A549 (cell line): Measurements from ENCODE around the gene GNL2. TPM values are rescaled to one million over a fixed set of nuclear protein-coding genes. Genes with fewer than 3 reads are reported as not detected.

ENCODE experiments used
- ATAC-seq, 2 experiments: fragments of 200-7000 bp in 1 of 2; fragments of >200 bp in 1 of 2; cut with Nextera tagmentation in 1 of 2; cut with Tn5 transposase in 1 of 2; 3 replicates each; pipeline versions ENCODE4 v1.8.0 to v1.9.1; 2018 to 2020; ENCODE audit warnings: mild to moderate bottlenecking in 1 of 2, moderate library complexity in 1 of 2
- CTCF ChIA-PET: fragments of 300-600 bp; sonication (Branson Sonifier 250); formaldehyde crosslinking; extraction: SDS; loops from one replicate; lab custom pipeline; 2021; ENCODE audit warnings: antibody characterized with exemption, inconsistent platforms; lab: Yijun Ruan, JAX
- POLR2A ChIA-PET: fragments of 350-600 bp; formaldehyde crosslinking; extraction: SDS; loops from one replicate; lab custom pipeline; 2021; ENCODE audit warnings: antibody characterized with exemption, inconsistent platforms; lab: Yijun Ruan, JAX
- DNase-seq, 2 experiments: peaks; one replicate each; pipeline versions ENCODE4 v3.0.0 to v3.0.0-alpha.2; 2011 to 2016; ENCODE audit warnings: low read depth in 1 of 2, low spot score in 1 of 2
- FAIRE-seq: peaks from 2 replicates; lab custom pipeline; 2011; peaks lifted over from hg19 to GRCh38; lab: Jason Lieb, UNC
- H3K27ac ChIP-seq, 2 experiments: fragments of >200 bp; sonication (Bioruptor Twin); formaldehyde crosslinking; 3 replicates each; pipeline ENCODE4 v1.5.1; 2016 to 2017
- H3K4me1 ChIP-seq: fragments of >200 bp; sonication (Bioruptor Twin); formaldehyde crosslinking; 3 replicates; pipeline ENCODE4 v1.6.1; 2016
- H3K4me2 ChIP-seq: fragments of >200 bp; sonication (Bioruptor Twin); formaldehyde crosslinking; 3 replicates; pipeline ENCODE4 v1.6.1; 2016
- H3K4me3 ChIP-seq: fragments of >200 bp; sonication (Bioruptor Twin); formaldehyde crosslinking; 3 replicates; pipeline ENCODE4 v1.5.1; 2016
- H3K9me3 ChIP-seq: fragments of >200 bp; sonication (Bioruptor Twin); formaldehyde crosslinking; 3 replicates; pipeline ENCODE4 v1.6.1; 2016
- CBX2 ChIP-seq: fragments of 200-600 bp; sonication (generic); IDR thresholded peaks from 2 replicates; pipeline ENCODE4 v1.6.1; 2016; ENCODE audit warnings: low read depth, mild to moderate bottlenecking, borderline replicate concordance
- CHD4 ChIP-seq: fragments of 200-600 bp; sonication (generic); IDR thresholded peaks from 2 replicates; pipeline ENCODE4 v1.6.1; 2016; ENCODE audit warnings: antibody characterized with exemption, mild to moderate bottlenecking, borderline replicate concordance
- EHMT2 ChIP-seq: fragments of 200-600 bp; sonication (generic); IDR thresholded peaks from 2 replicates; pipeline ENCODE4 v1.6.1; 2016; ENCODE audit warnings: antibody characterized with exemption, low read depth, mild to moderate bottlenecking, moderate library complexity
- EP300 ChIP-seq, 2 experiments: fragments of >200 bp; sonication (Bioruptor Twin); formaldehyde crosslinking; IDR thresholded peaks; 2 replicates in 1 of 2; 3 replicates in 1 of 2; pipeline ENCODE4 v1.6.1; 2016 to 2017
- FOSL2 ChIP-seq, 2 experiments: fragments of 450-650 bp in 1 of 2; fragments of >200 bp in 1 of 2; sonication (Bioruptor Twin) in 1 of 2; formaldehyde crosslinking; IDR thresholded peaks; 2 replicates each; pipeline versions ENCODE4 v1.5.0 to v1.6.1; 2016 to 2020; ENCODE audit warnings: mild to moderate bottlenecking in 1 of 2, moderate library complexity in 1 of 2
- GATA3 ChIP-seq: IDR thresholded peaks from 2 replicates; pipeline ENCODE4 v1.6.1; 2012; ENCODE audit warnings: borderline replicate concordance
- HDAC2 ChIP-seq: fragments of 200-600 bp; sonication (generic); IDR thresholded peaks from 2 replicates; pipeline ENCODE4 v1.6.1; 2016
- HMGXB4 ChIP-seq: fragments of 250-450 bp; sonication (Bioruptor Pico); IDR thresholded peaks from 2 replicates; pipeline ENCODE4 v1.5.0; 2021; ENCODE audit warnings: mild to moderate bottlenecking, moderate library complexity, borderline replicate concordance
- JUN ChIP-seq, 2 experiments: fragments of >200 bp; sonication (Bioruptor Twin); formaldehyde crosslinking; IDR thresholded peaks; 2 replicates in 1 of 2; 3 replicates in 1 of 2; pipeline ENCODE4 v1.6.1; 2016 to 2017
- JUNB ChIP-seq: fragments of >200 bp; sonication (Bioruptor Twin); formaldehyde crosslinking; IDR thresholded peaks from 2 replicates; pipeline ENCODE4 v1.6.1; 2016
- MAFK ChIP-seq: fragments of 450-650 bp; IDR thresholded peaks from 2 replicates; pipeline ENCODE4 v1.6.1; 2014; ENCODE audit not compliant: partially characterized antibody
- MAX ChIP-seq: IDR thresholded peaks from 2 replicates; pipeline ENCODE4 v1.6.1; 2012
- NPAS2 ChIP-seq: fragments of 250-450 bp; sonication (Bioruptor Pico); IDR thresholded peaks from 2 replicates; pipeline ENCODE4 v1.8.0; 2022; ENCODE audit warnings: mild to moderate bottlenecking, moderate library complexity, borderline replicate concordance
- PHF8 ChIP-seq: fragments of 200-600 bp; sonication (generic); IDR thresholded peaks from 2 replicates; pipeline ENCODE4 v1.6.1; 2016; ENCODE audit warnings: low read depth, mild to moderate bottlenecking, antibody characterized with exemption, moderate library complexity, borderline replicate concordance
- RAD21 ChIP-seq, 2 experiments: fragments of >200 bp in 1 of 2; sonication (Bioruptor Twin) in 1 of 2; formaldehyde crosslinking in 1 of 2; IDR thresholded peaks in 1 of 2; conservative IDR thresholded peaks in 1 of 2; 2 replicates in 1 of 2; 3 replicates in 1 of 2; pipeline ENCODE4 v1.6.1; 2012 to 2018; ENCODE audit warnings: inconsistent platforms in 1 of 2
- RARB ChIP-seq: fragments of 250-450 bp; sonication (Bioruptor Pico); IDR thresholded peaks from 2 replicates; pipeline ENCODE4 v1.8.0; 2021; ENCODE audit warnings: mild to moderate bottlenecking, moderate library complexity
- RNF2 ChIP-seq: fragments of 200-600 bp; sonication (generic); IDR thresholded peaks from 2 replicates; pipeline ENCODE4 v1.6.1; 2016; ENCODE audit warnings: low read depth, mild to moderate bottlenecking, antibody characterized with exemption, moderate library complexity, borderline replicate concordance
- TP53 ChIP-seq: fragments of 250-450 bp; sonication (Bioruptor Pico); IDR thresholded peaks from 2 replicates; pipeline ENCODE4 v1.5.0; 2021; ENCODE audit warnings: mild to moderate bottlenecking, moderate library complexity
- USF2 ChIP-seq: fragments of 450-650 bp; IDR thresholded peaks from 2 replicates; pipeline ENCODE4 v1.6.1; 2014; ENCODE audit warnings: antibody characterized with exemption
- ZSCAN20 ChIP-seq: fragments of 250-450 bp; sonication (Bioruptor Pico); IDR thresholded peaks from 2 replicates; pipeline ENCODE4 v1.8.0; 2022; ENCODE audit warnings: mild to moderate bottlenecking, moderate library complexity
- WGBS: methylation state at CpG from one replicate; pipeline ENCODE4 v1.1.6; 2017; ENCODE audit errors: missing lambda C conversion rate; 5-methylcytosine and 5-hydroxymethylcytosine counted together
- polyA plus RNA-seq, 4 experiments: library from polyadenylated mRNA; depleted of rRNA in 3 of 4; stranded (reverse); fragments of >200 nt; fragmentation: RNase III in 1 of 4; extraction: RNeasy Plus Mini Kit Qiagen cat#74134 plus additional on column Dnase treatment in 1 of 4; gene quantifications; 2 replicates in 3 of 4; 3 replicates in 1 of 4; pipeline ENCODE4 v1.2.3, GENCODE V29; 2011 to 2017

The GNL2 gene
- polyA plus RNA-seq, 2 of the 4 experiments (the other 2 are of a cell fraction): 50.1 to 69.2 TPM

- Histone ChIP-seq H3K9me3 (no peaks in the 10 kb centered on the region), H3K4me2 (no peak overlapping the region), H3K4me1 (no peaks in the 10 kb centered on the region), H3K4me3 (no peak overlapping the region), H3K27ac (no peak overlapping the region)
- no peak for ATAC-seq
- WGBS: 3% methylated on average over 2 of the region's 2 CpGs
- ChIA-PET CTCF (interaction anchor here (0.8 to 1.4 kb wide), 3 partner anchors 9 to 73 kb away, joined by 3 to 6 read pairs (median 5); no protein-coding TSS in a partner anchor), POLR2A (no interaction called here)
- no peak for DNase-seq
- TF ChIP-seq JUN (IDR thresholded peaks at IDR 0.05) (no peak), EHMT2 (no peak), USF2 (no peak), EP300 (IDR thresholded peaks at IDR 0.05) (no peak), CBX2 (no peak), GATA3 (no peak), MAFK (no peak), TP53 (CRISPR knock-in tag) (no peak), JUNB (no peak), MAX (no peak), ZSCAN20 (no peak), HMGXB4 (CRISPR knock-in tag) (no peak), FOSL2 (IDR thresholded peaks at IDR 0.05) (no peak), FOSL2 (CRISPR knock-in tag; IDR thresholded peaks at IDR 0.05) (no peak), PHF8 (no peak)
- no peak for FAIRE-seq
These were observed 13.3 kb upstream of the GNL2 start for GRCh38 chr1:37609002-37609401.

- ATAC-seq (no peak), FAIRE-seq (no peak), DNase-seq (no peak)
- Histone ChIP-seq H3K9me3 (no peaks in the 10 kb centered on the region), H3K4me1 (no peaks in the 10 kb centered on the region), H3K27ac (no peak overlapping the region), H3K4me2 (no peak overlapping the region), H3K4me3 (no peak overlapping the region)
- CTCF ChIA-PET: interaction anchor here (11.6 kb wide), 1 partner anchor 75 kb away, joined by 128 read pairs; no protein-coding TSS in a partner anchor
- POLR2A ChIA-PET: no interaction called here
- 68% methylated on average over 15 of the region's 15 CpGs for WGBS
- TF ChIP-seq RAD21 (conservative IDR thresholded peaks at IDR 0.05 in 1 of 2, IDR thresholded peaks at IDR 0.05 in 1 of 2) (no peak), RNF2 (no peak), RARB (CRISPR knock-in tag) (no peak), MAFK (no peak), CHD4 (no peak), HDAC2 (no peak), NPAS2 (CRISPR knock-in tag) (no peak), PHF8 (no peak)
These were observed 10.9 kb upstream of the GNL2 start for GRCh38 chr1:37606481-37607263.
